ENCODE results near the gene NRF1.

The NRF1 gene

GRCh38 chr7:129686063-129686462 lies 74.5 kb downstream of the NRF1 start:
- DNase-seq = no peak

GRCh38 chr7:129688503-129689222 lies 77.1 kb downstream of the NRF1 start:
- DNase-seq = no peak

GRCh38 chr7:129689995-129690581 lies 78.6 kb downstream of the NRF1 start:
- DNase-seq = no peak

- no peak for DNase-seq
Observed at GRCh38 chr7:129690701-129691100, 79.2 kb downstream of the NRF1 start.

- DNase-seq = no peak
Observed at GRCh38 chr7:129698516-129699418, 87.2 kb downstream of the NRF1 start.

GRCh38 chr7:129702316-129702715 lies 90.8 kb downstream of the NRF1 start:
- DNase-seq = no peak

- no peak for DNase-seq
Observed at GRCh38 chr7:129702761-129703338, 91.3 kb downstream of the NRF1 start.

GRCh38 chr7:129703751-129704150 lies 92.2 kb downstream of the NRF1 start:
- DNase-seq = no peak

- no peak for DNase-seq
Observed at GRCh38 chr7:129707910-129708499, 96.5 kb downstream of the NRF1 start.

- DNase-seq = no peak
Observed at GRCh38 chr7:129713544-129713943, 102.0 kb downstream of the NRF1 start.

- DNase-seq = no peak
Observed at GRCh38 chr7:129714514-129715063, 103.1 kb downstream of the NRF1 start.

- no peak for DNase-seq
Observed at GRCh38 chr7:129719980-129720732, 108.6 kb downstream of the NRF1 start.

GRCh38 chr7:129721068-129721467 lies 109.5 kb downstream of the NRF1 start:
- DNase-seq = no peak

GRCh38 chr7:129723679-129724078 lies 112.2 kb downstream of the NRF1 start:
- no peak for DNase-seq

GRCh38 chr7:129724796-129725195 lies 113.3 kb downstream of the NRF1 start:
- DNase-seq = no peak

GRCh38 chr7:129728875-129729467 lies 117.5 kb downstream of the NRF1 start:
- DNase-seq = no peak

GRCh38 chr7:129729511-129729910 lies 118.0 kb downstream of the NRF1 start:
- DNase-seq = no peak

GRCh38 chr7:129730159-129730558 lies 118.6 kb downstream of the NRF1 start:
- DNase-seq = no peak

- no peak for DNase-seq
Observed at GRCh38 chr7:129734400-129734799, 122.9 kb downstream of the NRF1 start.

- DNase-seq = no peak
Observed at GRCh38 chr7:129739427-129739826, 127.9 kb downstream of the NRF1 start.

All from NK-92 treated with Interleukin-12 subunit alpha and Interleukin-12 subunit beta, amount 100 ng/mL, for 24 hours (cell line).